Measurements from ENCODE around the gene FUNDC1.

GRCh38 chrX:44489515-44489914 is 53.1 kb downstream of the FUNDC1 start:
- TF ChIP-seq CTCF (IDR thresholded peaks at IDR 0.05; ENCODE audit: low read length) (no peak), EZH2 (optimal IDR thresholded peaks at IDR 0.05; ENCODE audit: low read depth, low read length) (no peak)
